GM19238 (cell line): Measurements from ENCODE around the gene CNOT6L.
"Not testable (repeated sequence)": the region's sequence is repeated elsewhere in the genome, so short reads cannot be mapped to it uniquely, and the experiment has no call there.

Experiments used
- DNase-seq: peaks from one replicate; pipeline ENCODE4 v3.0.0; 2011; ENCODE audit warnings: low spot score; ENCODE audit not compliant: insufficient read length

CNOT6L gene

DNA sequence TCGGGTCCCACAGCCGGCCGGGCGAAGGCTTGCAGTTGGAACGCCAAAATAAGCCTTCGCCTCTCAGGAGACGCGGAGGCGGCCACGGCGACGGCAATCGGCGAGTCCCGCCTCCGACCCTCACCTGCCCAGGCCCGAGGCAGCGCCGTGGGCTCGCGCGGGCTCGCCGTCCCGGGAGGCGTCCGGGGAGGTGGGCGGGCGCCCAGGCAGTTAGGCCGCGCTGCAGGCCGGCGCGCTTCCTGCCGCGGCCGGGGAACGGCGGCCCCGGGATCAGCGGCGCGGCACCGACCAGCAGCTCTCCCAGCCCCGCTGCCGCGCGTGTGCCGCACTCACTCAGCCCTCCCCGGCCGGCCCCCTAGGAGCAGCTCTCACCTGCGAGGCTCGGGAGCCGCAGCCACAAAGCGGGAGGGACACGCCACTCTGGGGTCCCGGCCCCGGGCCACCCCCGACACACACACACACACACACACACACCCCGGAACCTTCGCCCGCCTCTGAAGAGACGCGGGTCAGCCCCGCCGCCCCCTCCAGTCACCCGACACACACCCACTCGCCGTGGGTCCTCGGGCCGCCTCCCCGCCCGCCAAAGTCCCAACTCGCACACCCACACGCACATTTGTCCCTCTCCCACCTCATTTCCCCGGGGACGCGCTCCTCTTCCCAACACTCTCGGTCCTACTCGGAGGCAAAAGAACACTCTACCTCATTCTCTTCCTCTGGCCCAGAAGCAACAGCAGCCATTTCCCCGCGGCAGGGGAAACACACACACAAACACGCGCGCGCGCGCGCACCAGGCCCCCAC lies at the start of gene CNOT6L:
Gene CNOT6L (minus strand): TSS at position 767 of the 802 bp plus-strand sequence. CDS start 60 bp downstream, at position 707.
- peak; percentile 43 for DNase-seq

DNA sequence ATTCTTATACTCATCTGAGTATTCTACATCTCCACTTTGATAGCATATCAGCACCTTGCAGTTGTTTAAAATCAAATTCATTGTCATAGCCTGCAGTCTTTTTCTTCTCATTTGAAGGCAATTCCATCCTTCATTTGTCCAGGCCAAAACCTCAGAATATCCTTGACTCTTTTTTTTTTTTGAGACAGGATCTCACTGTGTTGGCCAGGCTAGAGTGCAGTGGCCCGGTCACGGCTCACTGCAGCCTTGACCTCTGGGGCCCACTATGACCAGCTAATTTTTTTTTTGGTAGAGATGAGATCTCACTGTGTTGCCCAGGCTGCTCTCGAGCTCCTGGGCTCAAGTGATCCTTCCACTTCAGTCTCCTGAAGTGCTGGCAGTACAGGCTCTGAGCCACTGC lies 46.1 kb upstream of the CNOT6L start:
- DNase-seq = no peak

DNA sequence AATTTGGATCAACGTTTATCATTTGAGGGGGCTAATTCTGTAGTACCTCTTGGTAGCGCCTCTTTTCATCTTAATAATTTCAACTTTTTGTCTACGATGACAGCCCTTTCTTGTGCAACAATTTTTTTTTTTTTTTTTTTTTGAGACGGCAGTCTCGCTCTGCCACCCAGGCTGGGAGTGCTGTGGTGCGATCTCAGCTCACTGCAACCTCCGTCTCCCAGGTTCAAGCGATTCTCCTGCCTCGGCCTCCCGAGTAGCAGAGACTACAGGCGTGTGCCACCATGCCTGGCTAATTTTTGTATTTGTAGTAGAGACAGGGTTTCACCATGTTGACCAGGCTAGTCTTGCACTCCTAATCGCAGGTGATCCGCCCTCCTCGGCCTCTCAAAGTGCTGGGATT lies 44.2 kb upstream of the CNOT6L start:
- DNase-seq = not testable (repeated sequence)

DNA sequence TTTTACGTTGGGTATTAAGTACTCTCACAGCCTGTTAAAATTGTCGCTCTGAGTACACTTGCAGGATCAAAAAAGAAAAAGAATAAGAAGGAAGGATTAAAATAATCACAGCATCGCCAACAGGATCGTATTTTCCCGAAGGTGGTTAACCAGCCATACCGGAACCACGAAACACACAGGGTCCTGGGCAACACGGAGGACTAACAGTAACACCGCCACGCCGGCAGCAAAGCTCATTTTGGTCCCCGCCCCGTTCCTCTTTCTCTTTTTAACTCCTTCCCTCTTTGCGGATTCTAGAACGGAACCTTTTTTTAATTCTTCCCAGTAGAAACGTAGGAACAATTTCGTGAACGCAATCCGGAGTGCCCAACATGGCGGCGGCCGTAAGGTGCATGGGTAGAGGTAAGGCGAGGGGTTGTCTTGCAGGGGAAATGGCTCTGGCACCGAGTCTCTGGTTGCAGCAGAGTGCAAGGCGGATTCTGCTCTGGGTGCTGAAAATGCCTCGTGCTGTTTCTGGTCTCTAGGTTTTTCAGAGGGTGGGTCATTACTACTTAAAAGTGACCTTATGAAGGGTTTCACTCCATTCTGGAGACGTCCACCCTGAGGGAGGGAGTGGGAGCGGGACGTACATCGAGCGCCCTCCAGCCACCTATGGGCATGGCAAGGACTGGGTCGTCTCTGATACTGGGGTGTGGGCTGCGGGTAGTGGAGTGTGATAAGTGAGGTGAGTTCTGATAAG lies 43.5 kb upstream of the CNOT6L start, which contains the start of gene MRPL1:
Gene MRPL1 (plus strand): TSS at position 353 of the 739 bp plus-strand sequence. CDS start 19 bp downstream, at position 372.
- peak; percentile 47 for DNase-seq

DNA sequence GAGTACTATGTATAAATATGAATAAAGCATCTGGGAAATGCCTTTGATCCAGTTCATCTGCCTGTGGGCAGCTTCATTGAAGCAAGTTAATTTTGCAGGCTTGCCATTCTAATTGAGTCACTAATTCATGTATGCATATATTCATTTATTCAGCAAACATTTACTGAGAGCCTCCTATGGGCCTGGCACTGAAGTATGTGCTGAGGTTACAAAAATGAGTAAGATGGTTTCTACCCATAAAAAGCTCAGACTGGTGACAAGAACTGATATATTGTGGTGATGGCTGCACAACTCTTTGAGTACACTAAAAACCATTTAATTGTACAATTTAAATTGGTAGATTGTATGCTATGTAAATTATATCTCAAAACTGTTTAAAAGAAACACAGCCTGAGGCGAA lies 42.3 kb upstream of the CNOT6L start:
- no peak for DNase-seq

GRCh38 chr4:77859256-77859655 lies 40.1 kb upstream of the CNOT6L start:
- DNase-seq = no peak

GRCh38 chr4:77856152-77856551 lies 37.0 kb upstream of the CNOT6L start:
- no peak for DNase-seq

- DNase-seq = no peak
These were observed 35.4 kb upstream of the CNOT6L start for GRCh38 chr4:77854431-77855111.

DNA sequence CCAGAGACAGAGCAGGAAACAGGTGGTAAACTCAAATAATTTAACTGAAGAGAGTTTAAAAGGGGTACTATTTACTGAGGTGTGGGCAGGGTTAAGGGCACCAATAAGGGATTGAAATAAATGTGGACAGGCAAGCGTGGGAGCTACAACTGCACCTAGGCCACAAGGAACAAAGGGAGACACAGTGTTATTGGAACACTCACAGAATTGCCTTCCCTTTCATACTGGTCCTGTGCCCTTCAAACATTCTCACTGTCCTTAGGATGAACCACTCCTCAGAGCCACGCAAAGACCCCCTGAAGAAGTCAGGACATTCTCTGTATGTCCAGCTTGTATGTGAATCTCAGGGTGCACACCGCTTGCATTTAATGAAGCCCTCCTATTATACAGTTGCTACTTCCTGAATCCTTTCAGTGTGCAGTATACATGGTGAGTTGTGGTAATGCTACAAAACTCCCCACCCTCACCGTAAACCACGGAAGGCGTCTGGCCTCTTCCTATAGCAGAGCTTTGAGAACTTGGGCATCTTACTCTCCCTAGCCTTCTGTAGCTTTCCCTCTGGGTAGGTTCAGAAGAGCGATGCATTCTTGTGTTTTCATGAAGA lies 33.8 kb upstream of the CNOT6L start:
- no peak for DNase-seq

- DNase-seq = no peak
These were observed 30.3 kb upstream of the CNOT6L start for GRCh38 chr4:77849278-77849965.

GRCh38 chr4:77848508-77848907 lies 29.3 kb upstream of the CNOT6L start:
- no peak for DNase-seq

DNA sequence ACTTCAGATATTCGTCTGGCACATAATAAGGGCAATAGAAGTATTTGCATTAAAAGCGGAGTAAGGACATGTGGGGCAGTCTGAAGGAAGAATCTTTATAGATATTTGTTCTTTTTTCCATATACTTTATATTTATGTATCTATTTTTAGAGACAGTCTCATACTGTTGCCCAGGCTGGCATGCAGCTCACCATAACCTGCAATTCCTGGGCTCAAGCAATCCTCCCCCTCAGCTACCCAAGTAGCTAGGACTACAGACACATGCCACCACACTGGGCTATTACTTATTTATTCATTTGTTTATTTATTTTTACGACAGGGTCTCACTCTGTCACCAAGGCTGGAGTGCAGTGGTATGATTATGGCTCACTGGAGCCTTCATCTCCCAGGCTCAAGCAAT lies 26.8 kb upstream of the CNOT6L start:
- no peak for DNase-seq

GRCh38 chr4:77845400-77845799 lies 26.2 kb upstream of the CNOT6L start:
- no peak for DNase-seq

GRCh38 chr4:77844363-77844762 lies 25.2 kb upstream of the CNOT6L start:
- no peak for DNase-seq

- no peak for DNase-seq
These were observed 24.5 kb upstream of the CNOT6L start for GRCh38 chr4:77843628-77844027.

GRCh38 chr4:77834403-77834802 lies 15.2 kb upstream of the CNOT6L start:
- DNase-seq = no peak

DNA sequence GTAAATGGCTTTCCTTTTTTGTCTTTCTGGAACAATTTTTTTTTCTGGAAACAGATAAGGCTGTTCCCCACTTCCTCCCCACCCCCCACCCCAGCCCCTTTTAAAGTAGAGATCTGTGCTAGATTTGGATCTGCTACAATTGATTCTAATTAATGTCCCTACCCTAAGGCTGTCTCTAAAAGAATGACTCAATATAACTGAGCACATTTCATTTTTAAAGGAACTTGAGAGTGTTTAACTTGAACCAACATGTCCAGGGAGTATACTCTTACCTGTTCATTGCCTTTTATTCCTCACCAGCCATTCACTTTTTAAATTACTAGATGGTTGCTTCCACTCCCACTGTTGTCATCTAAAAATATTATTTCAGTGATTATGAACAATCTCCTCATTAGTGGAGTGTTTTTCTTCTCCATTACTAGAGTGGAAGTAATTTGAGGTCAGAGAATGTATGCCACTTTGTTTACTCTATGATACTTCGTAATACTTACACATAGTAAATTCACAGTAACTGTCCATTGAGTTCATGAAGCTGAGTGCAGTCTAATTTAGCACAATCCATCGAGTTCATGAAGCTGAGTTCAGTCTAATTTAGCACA lies 14.1 kb upstream of the CNOT6L start:
- DNase-seq = no peak

- no peak for DNase-seq
These were observed 8.2 kb upstream of the CNOT6L start for GRCh38 chr4:77827343-77827742.

DNA sequence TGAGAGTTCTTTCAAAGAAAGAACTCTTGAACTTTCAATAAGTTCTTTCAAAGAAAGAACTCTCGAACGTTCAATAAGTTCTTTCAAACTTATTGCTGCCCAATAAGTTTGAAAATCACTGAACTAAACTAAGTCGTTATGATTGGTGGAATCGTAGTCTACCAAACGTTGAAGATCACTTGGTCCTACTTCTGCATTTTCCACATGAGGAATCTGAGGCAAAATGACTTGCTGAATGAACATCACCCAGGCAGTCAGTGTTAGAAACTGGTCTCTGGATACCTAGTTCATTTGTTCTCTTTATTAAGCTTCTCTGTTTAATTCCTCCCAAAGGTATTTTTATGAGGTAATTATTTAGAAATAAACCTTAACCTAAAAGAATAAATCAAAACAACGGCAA lies 7.1 kb upstream of the CNOT6L start:
- no peak for DNase-seq

DNA sequence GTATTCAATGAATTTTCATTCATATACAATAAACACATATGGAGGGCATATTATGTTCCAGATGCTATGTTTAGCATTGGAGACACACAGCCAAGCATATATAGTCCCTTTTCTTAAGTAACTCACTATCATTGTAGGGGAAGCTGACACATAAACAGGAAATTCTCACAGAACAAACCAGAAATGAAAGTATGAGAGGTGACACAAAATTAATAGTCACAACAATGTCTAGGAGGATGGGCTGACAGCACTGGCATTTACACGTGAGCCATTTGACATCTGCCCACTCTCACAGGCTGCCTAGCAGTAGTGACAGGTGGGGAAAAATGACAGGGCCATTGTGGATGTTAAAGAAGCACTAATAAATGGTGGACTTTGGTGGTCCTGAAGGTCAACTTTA lies 2.6 kb upstream of the CNOT6L start:
- DNase-seq = no peak
